Measurements from ENCODE around the gene LRRC8A. TPM values are rescaled to one million over a fixed set of nuclear protein-coding genes. Genes with fewer than 3 reads are reported as not detected.

Gene LRRC8A
- total and polyA plus RNA-seq, 2 of the 13 experiments (the other 11 are each of a cell fraction or from before 2014, with no cell fraction given) = 16.1 to 40.6 TPM

GRCh38 chr9:128917151-128917849, 35.4 kb downstream of the LRRC8A start (continued):
- peak; percentile 64; the same call in 1 of the 2 replicates for TF ChIP-seq AHDC1 (CRISPR knock-in tag; IDR thresholded peaks at IDR 0.05; ENCODE audit: borderline replicate concordance)
- TF ChIP-seq PATZ1 (CRISPR knock-in tag; IDR thresholded peaks at IDR 0.05) = peak; percentile 94
- TF ChIP-seq, protein P1, sequence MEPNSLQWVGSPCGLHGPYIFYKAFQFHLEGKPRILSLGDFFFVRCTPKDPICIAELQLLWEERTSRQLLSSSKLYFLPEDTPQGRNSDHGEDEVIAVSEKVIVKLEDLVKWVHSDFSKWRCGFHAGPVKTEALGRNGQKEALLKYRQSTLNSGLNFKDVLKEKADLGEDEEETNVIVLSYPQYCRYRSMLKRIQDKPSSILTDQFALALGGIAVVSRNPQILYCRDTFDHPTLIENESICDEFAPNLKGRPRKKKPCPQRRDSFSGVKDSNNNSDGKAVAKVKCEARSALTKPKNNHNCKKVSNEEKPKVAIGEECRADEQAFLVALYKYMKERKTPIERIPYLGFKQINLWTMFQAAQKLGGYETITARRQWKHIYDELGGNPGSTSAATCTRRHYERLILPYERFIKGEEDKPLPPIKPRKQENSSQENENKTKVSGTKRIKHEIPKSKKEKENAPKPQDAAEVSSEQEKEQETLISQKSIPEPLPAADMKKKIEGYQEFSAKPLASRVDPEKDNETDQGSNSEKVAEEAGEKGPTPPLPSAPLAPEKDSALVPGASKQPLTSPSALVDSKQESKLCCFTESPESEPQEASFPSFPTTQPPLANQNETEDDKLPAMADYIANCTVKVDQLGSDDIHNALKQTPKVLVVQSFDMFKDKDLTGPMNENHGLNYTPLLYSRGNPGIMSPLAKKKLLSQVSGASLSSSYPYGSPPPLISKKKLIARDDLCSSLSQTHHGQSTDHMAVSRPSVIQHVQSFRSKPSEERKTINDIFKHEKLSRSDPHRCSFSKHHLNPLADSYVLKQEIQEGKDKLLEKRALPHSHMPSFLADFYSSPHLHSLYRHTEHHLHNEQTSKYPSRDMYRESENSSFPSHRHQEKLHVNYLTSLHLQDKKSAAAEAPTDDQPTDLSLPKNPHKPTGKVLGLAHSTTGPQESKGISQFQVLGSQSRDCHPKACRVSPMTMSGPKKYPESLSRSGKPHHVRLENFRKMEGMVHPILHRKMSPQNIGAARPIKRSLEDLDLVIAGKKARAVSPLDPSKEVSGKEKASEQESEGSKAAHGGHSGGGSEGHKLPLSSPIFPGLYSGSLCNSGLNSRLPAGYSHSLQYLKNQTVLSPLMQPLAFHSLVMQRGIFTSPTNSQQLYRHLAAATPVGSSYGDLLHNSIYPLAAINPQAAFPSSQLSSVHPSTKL (CRISPR knock-in tag; IDR thresholded peaks at IDR 0.05) = peak; percentile 57
- no peak for TF ChIP-seq RFX5 (IDR thresholded peaks at IDR 0.05; ENCODE audit: low read depth, low read length)
- TF ChIP-seq HOXD1 (CRISPR knock-in tag; IDR thresholded peaks at IDR 0.05) = peak; percentile 16; the same call in 1 of the 2 replicates
- no peak for TF ChIP-seq HCFC1 (IDR thresholded peaks at IDR 0.05; ENCODE audit: low read depth, low read length)
- 0 out of 2 replicates have a peak, but pooled peaks have one; percentile 17 for TF ChIP-seq GATAD1 (CRISPR knock-in tag; IDR thresholded peaks at IDR 0.05)
- TF ChIP-seq LRRFIP1 (CRISPR knock-in tag; conservative IDR thresholded peaks at IDR 0.05) = no peak
- TF ChIP-seq, protein P2, sequence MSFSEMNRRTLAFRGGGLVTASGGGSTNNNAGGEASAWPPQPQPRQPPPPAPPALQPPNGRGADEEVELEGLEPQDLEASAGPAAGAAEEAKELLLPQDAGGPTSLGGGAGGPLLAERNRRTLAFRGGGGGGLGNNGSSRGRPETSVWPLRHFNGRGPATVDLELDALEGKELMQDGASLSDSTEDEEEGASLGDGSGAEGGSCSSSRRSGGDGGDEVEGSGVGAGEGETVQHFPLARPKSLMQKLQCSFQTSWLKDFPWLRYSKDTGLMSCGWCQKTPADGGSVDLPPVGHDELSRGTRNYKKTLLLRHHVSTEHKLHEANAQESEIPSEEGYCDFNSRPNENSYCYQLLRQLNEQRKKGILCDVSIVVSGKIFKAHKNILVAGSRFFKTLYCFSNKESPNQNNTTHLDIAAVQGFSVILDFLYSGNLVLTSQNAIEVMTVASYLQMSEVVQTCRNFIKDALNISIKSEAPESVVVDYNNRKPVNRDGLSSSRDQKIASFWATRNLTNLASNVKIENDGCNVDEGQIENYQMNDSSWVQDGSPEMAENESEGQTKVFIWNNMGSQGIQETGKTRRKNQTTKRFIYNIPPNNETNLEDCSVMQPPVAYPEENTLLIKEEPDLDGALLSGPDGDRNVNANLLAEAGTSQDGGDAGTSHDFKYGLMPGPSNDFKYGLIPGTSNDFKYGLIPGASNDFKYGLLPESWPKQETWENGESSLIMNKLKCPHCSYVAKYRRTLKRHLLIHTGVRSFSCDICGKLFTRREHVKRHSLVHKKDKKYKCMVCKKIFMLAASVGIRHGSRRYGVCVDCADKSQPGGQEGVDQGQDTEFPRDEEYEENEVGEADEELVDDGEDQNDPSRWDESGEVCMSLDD (CRISPR knock-in tag; IDR thresholded peaks at IDR 0.05; ENCODE audit: borderline replicate concordance) = no peak
- TF ChIP-seq ZNF772 (CRISPR knock-in tag; IDR thresholded peaks at IDR 0.05) = peak; percentile 81
- 0 out of 2 replicates have a peak, but pooled peaks have one; percentile 49 for TF ChIP-seq ZSCAN31 (CRISPR knock-in tag; IDR thresholded peaks at IDR 0.05; ENCODE audit: low read depth)
